Stimulated activated naive B cell treated with anti-CD40 and anti-IgM and Interleukin-4, amounts not matched to agents 10 μg/mL and 1 μg/mL and 100 μg/mL, for 72 hours (primary cell): ENCODE measurements around the gene TWIST2.

Experiments used
- ATAC-seq, 2 donors: fragments of 150-1000 bp; cut with Tn5 transposase; replicated peaks; 2 replicates each; pipeline ENCODE4 v1.10.0; 2021; ENCODE audit warnings: moderate library complexity in 1 of 2
- DNase-seq: peaks from one replicate; pipeline ENCODE4 v3.0.0; 2021
- H3K27ac Mint-ChIP-seq: one replicate; pipeline ENCODE4 v1.8.0; 2022; ENCODE audit warnings: mild to moderate bottlenecking, mixed read lengths
- H3K27me3 Mint-ChIP-seq, 2 donors: one replicate each; pipeline ENCODE4 v1.8.0; 2022; ENCODE audit warnings: mixed read lengths in 2 of 2
- H3K36me3 Mint-ChIP-seq, 2 donors: one replicate each; pipeline ENCODE4 v1.8.0; 2022; ENCODE audit warnings: mixed read lengths in 2 of 2, mild to moderate bottlenecking in 1 of 2
- H3K4me1 Mint-ChIP-seq, 2 donors: one replicate each; pipeline ENCODE4 v1.8.0; 2022; ENCODE audit warnings: mixed read lengths in 2 of 2, mild to moderate bottlenecking in 1 of 2
- H3K4me3 Mint-ChIP-seq, 2 donors: one replicate each; pipeline ENCODE4 v1.8.0; 2022; ENCODE audit warnings: mild to moderate bottlenecking in 2 of 2, mixed read lengths in 2 of 2, moderate library complexity in 1 of 2
- H3K9me3 Mint-ChIP-seq, 2 donors: one replicate each; pipeline ENCODE4 v1.8.0; 2022; ENCODE audit warnings: mixed read lengths in 2 of 2, mild to moderate bottlenecking in 1 of 2

TWIST2 gene

GRCh38 chr2:238936162-238937052 is 88.5 kb downstream of the TWIST2 start:
- Mint-ChIP-seq H3K4me3 (no peak overlapping the region), H3K27me3 (peaks cover 5 to 11% of the 10 kb centered on the region in 2 donors), H3K9me3 (peaks cover 0 to 4% of the 10 kb centered on the region in 2 donors), H3K36me3 (no peaks in the 10 kb centered on the region), H3K4me1 (no peaks in the 10 kb centered on the region), H3K27ac (no peak overlapping the region)
- DNase-seq (no peak), ATAC-seq (no peak)

GRCh38 chr2:238938003-238938400 is 90.1 kb downstream of the TWIST2 start:
- peaks cover 0 to 6% of the 10 kb centered on the region in 2 donors for H3K27me3 Mint-ChIP-seq
- no peak overlapping the region for H3K27ac Mint-ChIP-seq
- ATAC-seq: no peak
- H3K4me1 Mint-ChIP-seq: no peaks in the 10 kb centered on the region
- no peak for DNase-seq
- H3K4me3 Mint-ChIP-seq: no peak overlapping the region
- H3K36me3 Mint-ChIP-seq: no peaks in the 10 kb centered on the region
- H3K9me3 Mint-ChIP-seq: peaks cover 0 to 4% of the 10 kb centered on the region in 2 donors

GRCh38 chr2:238938401-238939055 is 90.6 kb downstream of the TWIST2 start:
- ATAC-seq (no peak), DNase-seq (no peak)
- Mint-ChIP-seq H3K4me1 (no peaks in the 10 kb centered on the region), H3K36me3 (no peaks in the 10 kb centered on the region), H3K9me3 (peaks cover 0 to 4% of the 10 kb centered on the region in 2 donors), H3K4me3 (no peak overlapping the region), H3K27ac (no peak overlapping the region), H3K27me3 (peaks cover 0 to 6% of the 10 kb centered on the region in 2 donors)

- ATAC-seq (no peak), DNase-seq (no peak)
- H3K27ac Mint-ChIP-seq: no peak overlapping the region
- no peak overlapping the region for H3K4me3 Mint-ChIP-seq
- H3K36me3 Mint-ChIP-seq: no peaks in the 10 kb centered on the region
- H3K4me1 Mint-ChIP-seq: no peaks in the 10 kb centered on the region
- peaks cover 0 to 3% of the 10 kb centered on the region in 2 donors for H3K27me3 Mint-ChIP-seq
- peaks cover 0 to 3% of the 10 kb centered on the region in 2 donors for H3K9me3 Mint-ChIP-seq
Measured at GRCh38 chr2:238939074-238939473, 91.2 kb downstream of the TWIST2 start.

DNA sequence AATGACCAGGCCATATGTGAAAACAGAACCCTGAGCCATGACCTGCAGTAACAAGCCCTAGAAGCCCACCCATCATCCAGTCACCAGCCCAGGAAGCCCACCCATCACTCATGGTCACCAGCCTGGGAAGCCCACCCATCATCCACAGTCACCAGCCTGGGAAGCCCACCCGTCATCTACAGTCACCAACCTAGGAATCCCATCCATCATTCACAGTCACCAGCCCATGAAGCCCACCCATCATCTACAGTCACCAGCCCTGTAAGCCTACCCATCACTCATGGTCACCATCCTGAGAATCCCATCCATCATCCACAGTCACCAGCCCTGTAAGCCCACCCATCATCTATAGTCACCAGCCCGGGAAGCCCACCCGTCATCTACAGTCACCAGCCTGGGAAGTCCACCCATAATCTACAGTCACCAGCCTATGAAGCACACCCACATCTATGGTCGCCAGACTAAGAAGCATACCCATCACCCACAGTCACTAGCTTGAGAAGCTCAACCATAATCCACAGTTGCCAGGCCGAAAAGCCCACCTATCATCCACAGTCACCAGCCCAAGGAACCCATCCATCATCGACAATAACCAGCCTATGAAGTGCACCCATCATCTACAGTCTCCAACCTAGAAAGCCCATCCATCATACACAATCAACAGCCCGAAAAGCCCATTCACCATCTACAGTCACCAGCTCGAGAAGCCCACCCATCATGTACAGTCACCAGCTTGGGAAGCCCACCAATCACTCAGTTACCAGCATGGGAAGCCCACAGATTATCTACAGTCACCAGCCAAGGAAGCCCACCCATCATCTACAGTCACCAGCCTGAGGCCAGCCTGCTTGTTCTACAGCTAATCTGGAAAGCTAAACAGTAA is 91.9 kb downstream of the TWIST2 start:
- ATAC-seq (no peak), DNase-seq (no peak)
- H3K27me3 Mint-ChIP-seq: no peaks in the 10 kb centered on the region
- no peak overlapping the region for H3K27ac Mint-ChIP-seq
- no peak overlapping the region for H3K4me3 Mint-ChIP-seq
- H3K36me3 Mint-ChIP-seq: no peaks in the 10 kb centered on the region
- H3K4me1 Mint-ChIP-seq: no peaks in the 10 kb centered on the region
- H3K9me3 Mint-ChIP-seq: peaks cover 0 to 1% of the 10 kb centered on the region in 2 donors

- DNase-seq (no peak), ATAC-seq (no peak)
- Mint-ChIP-seq H3K9me3 (peaks cover 0 to 1% of the 10 kb centered on the region in 2 donors), H3K27ac (no peak overlapping the region), H3K4me3 (no peak overlapping the region), H3K27me3 (no peaks in the 10 kb centered on the region), H3K36me3 (no peaks in the 10 kb centered on the region), H3K4me1 (no peaks in the 10 kb centered on the region)
Measured at GRCh38 chr2:238940806-238941205, 92.9 kb downstream of the TWIST2 start.

DNA sequence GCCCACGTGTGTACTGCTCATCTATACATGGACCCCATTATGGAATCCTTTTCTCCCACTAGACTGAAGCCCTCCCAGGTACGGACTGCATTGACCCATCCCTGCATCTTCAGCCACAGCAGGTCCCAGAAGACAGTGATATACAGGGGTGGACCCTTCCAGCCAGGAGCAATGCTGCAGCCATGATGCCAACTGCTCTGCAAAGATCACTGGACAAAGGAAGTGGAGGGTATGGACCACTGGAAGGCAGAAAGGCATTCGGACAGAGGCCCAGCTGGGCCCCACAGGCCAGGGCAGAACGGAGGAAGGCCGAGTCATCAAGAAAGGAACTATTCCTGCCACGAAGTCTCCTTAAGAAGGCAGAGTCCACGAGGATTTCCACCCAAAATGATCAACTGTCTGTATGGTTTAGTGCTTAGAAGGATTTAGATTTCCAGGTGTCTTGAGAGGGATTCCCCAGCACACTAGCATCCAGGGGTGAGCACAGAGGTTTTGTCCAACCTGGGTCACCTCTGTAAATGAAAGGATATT is 93.4 kb downstream of the TWIST2 start:
- ATAC-seq: no peak
- Mint-ChIP-seq H3K4me3 (no peak overlapping the region), H3K4me1 (no peaks in the 10 kb centered on the region), H3K27me3 (no peaks in the 10 kb centered on the region), H3K9me3 (peaks cover 0 to 5% of the 10 kb centered on the region in 2 donors), H3K27ac (no peak overlapping the region), H3K36me3 (no peaks in the 10 kb centered on the region)
- no peak for DNase-seq

DNA sequence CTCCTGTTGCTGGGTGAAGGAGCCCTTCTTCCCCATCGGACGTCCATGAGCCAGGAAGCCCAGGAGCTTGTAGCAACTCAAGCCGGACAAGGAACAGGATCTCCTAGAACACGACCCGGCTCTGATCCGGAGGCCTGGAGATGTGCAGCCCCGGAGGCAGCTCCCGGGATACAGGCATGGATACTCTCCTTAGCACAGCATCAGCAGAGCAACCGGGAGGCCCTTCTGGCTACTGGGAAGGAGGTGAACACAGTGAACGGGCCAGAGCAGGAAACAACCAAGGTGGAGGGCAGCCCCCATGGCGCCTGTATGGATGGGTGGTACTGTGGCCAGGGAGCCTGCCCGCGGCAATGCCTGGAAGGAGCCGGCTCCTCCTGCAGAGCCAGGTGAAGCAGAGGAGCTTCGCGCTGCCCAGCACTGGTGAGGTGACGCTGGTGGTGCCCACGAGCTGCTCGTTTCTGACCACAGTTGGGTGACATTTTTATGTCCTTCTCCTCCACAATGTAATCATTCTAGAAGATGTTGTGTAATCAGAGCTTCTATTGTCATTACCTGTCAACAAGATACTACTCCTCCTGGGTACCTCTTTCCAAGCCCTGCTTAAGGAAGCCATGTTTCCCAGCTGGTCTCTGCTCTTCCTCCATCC is 94.3 kb downstream of the TWIST2 start:
- H3K27me3 Mint-ChIP-seq: no peaks in the 10 kb centered on the region
- H3K36me3 Mint-ChIP-seq: no peaks in the 10 kb centered on the region
- no peak overlapping the region for H3K4me3 Mint-ChIP-seq
- no peak overlapping the region for H3K27ac Mint-ChIP-seq
- no peaks in the 10 kb centered on the region for H3K4me1 Mint-ChIP-seq
- DNase-seq: no peak
- peaks cover 0 to 5% of the 10 kb centered on the region in 2 donors for H3K9me3 Mint-ChIP-seq
- no peak for ATAC-seq

DNA sequence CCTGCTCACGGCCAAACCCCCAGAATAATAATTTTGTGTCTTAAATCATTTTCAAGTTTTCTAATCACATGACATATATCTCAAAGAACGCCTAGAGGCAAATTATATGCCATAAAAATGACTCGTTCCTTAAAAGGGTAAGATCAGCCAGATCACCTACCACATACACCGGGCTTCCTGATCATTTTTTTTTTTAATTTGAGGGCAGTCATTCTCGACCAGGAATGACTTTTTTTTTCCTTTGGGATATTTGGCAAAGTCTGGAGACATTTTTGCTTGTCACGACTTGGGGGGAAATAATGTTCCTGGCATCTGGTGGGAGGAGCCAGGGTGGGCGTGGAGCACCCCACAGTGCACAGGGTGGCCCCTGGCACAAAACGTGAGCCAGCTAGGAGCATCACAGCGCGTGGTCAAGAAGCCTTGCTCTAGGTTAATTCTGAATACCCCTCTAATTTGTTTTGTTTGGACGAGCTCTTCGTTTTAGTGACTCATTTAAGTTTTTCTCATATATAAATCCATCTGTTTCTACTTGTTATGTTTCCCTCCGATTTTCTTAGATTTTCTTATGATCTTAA is 94.9 kb downstream of the TWIST2 start:
- H3K4me3 Mint-ChIP-seq: no peak overlapping the region
- DNase-seq (no peak), ATAC-seq (no peak)
- no peaks in the 10 kb centered on the region for H3K27me3 Mint-ChIP-seq
- no peak overlapping the region for H3K27ac Mint-ChIP-seq
- H3K9me3 Mint-ChIP-seq: peaks cover 0 to 5% of the 10 kb centered on the region in 2 donors
- peaks cover 0 to 2% of the 10 kb centered on the region in 2 donors for H3K4me1 Mint-ChIP-seq
- H3K36me3 Mint-ChIP-seq: no peaks in the 10 kb centered on the region

GRCh38 chr2:238943338-238944067 is 95.6 kb downstream of the TWIST2 start:
- no peak for ATAC-seq
- H3K27me3 Mint-ChIP-seq: no peaks in the 10 kb centered on the region
- peaks cover 0 to 5% of the 10 kb centered on the region in 2 donors for H3K9me3 Mint-ChIP-seq
- H3K36me3 Mint-ChIP-seq: no peaks in the 10 kb centered on the region
- no peak overlapping the region for H3K27ac Mint-ChIP-seq
- H3K4me3 Mint-ChIP-seq: no peak overlapping the region
- no peak for DNase-seq
- peaks cover 3 to 9% of the 10 kb centered on the region in 2 donors for H3K4me1 Mint-ChIP-seq

- peaks cover 3 to 12% of the 10 kb centered on the region in 2 donors for H3K4me1 Mint-ChIP-seq
- no peak overlapping the region for H3K27ac Mint-ChIP-seq
- H3K9me3 Mint-ChIP-seq: peaks cover 0 to 5% of the 10 kb centered on the region in 2 donors
- ATAC-seq (no peak), DNase-seq (no peak)
- peaks cover 0 to 9% of the 10 kb centered on the region in 2 donors for H3K27me3 Mint-ChIP-seq
- H3K36me3 Mint-ChIP-seq: no peaks in the 10 kb centered on the region
- H3K4me3 Mint-ChIP-seq: no peak overlapping the region
Measured at GRCh38 chr2:238945433-238946150, 97.7 kb downstream of the TWIST2 start.
